ENCODE results near the gene F13B. TPM values are rescaled to one million over a fixed set of nuclear protein-coding genes. Genes with fewer than 3 reads are reported as not detected.

Gene F13B
- total RNA-seq, 1 experiment from 2014 or later, result not detected

- Histone ChIP-seq H3K4me1 (ENCODE audit: control insufficient read depth in 1 of 2, insufficient read depth in 2 of 2, low read length in 2 of 2) (peaks cover 1 to 2% of the 10 kb centered on the region in 2 experiments; a peak in 2 of 4 replicates), H3K9me2 (ENCODE audit: insufficient read depth) (no peaks in the 10 kb centered on the region), H3K9ac (ENCODE audit: low read length) (no peak overlapping the region), H3K4me3 (replicated peaks in 1 of 2; ENCODE audit: low read depth in 1 of 2, low read length in 2 of 2) (no peak overlapping the region), H4K20me1 (ENCODE audit: insufficient read depth) (no peaks in the 10 kb centered on the region), H3K4me2 (ENCODE audit: low read length) (no peak overlapping the region), H3K36me3 (ENCODE audit: control insufficient read depth in 1 of 2, insufficient read depth in 2 of 2, low read length in 2 of 2) (no peaks in the 10 kb centered on the region), H3K27ac (ENCODE audit: low read depth, low read length) (no peak overlapping the region), H3K9me3 (ENCODE audit: control insufficient read depth in 1 of 2, insufficient read depth in 1 of 2, low read depth in 1 of 2, low read length in 2 of 2) (no peaks in the 10 kb centered on the region), H3K79me2 (ENCODE audit: insufficient read depth, low read length) (no peaks in the 10 kb centered on the region), H3K27me3 (ENCODE audit: insufficient read depth, low read length) (no peaks in the 10 kb centered on the region), H2AFZ (ENCODE audit: low read depth, low read length, poor library complexity, severe bottlenecking) (no peak overlapping the region)
- RAD21 ChIA-PET (ENCODE audit: low non-redundant PET in 1 of 2, low total read pairs in 2 of 2, uncharacterized antibody in 2 of 2, unreplicated experiment in 2 of 2), result no interaction called here
- TF ChIP-seq ELF1 (IDR thresholded peaks at IDR 0.05; ENCODE audit: borderline replicate concordance, low read depth), result no peak
- no peak for TF ChIP-seq FOSL1 (IDR thresholded peaks at IDR 0.05; ENCODE audit: low read depth)
- no peak for TF ChIP-seq YY1 (IDR thresholded peaks at IDR 0.05; ENCODE audit: extremely low read depth, insufficient replicate concordance, low read depth, low read length)
- no peak for TF ChIP-seq CBX3 (IDR thresholded peaks at IDR 0.05; ENCODE audit: low read depth)
- TF ChIP-seq CTCF (IDR thresholded peaks at IDR 0.05 in 2 of 3, conservative IDR thresholded peaks at IDR 0.05 in 1 of 3; ENCODE audit: borderline replicate concordance in 1 of 3, insufficient read depth in 1 of 3, low read depth in 2 of 3, low read length in 2 of 3), result no peak
- TF ChIP-seq, protein P1, sequence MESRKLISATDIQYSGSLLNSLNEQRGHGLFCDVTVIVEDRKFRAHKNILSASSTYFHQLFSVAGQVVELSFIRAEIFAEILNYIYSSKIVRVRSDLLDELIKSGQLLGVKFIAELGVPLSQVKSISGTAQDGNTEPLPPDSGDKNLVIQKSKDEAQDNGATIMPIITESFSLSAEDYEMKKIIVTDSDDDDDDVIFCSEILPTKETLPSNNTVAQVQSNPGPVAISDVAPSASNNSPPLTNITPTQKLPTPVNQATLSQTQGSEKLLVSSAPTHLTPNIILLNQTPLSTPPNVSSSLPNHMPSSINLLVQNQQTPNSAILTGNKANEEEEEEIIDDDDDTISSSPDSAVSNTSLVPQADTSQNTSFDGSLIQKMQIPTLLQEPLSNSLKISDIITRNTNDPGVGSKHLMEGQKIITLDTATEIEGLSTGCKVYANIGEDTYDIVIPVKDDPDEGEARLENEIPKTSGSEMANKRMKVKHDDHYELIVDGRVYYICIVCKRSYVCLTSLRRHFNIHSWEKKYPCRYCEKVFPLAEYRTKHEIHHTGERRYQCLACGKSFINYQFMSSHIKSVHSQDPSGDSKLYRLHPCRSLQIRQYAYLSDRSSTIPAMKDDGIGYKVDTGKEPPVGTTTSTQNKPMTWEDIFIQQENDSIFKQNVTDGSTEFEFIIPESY (IDR thresholded peaks at IDR 0.05; ENCODE audit: extremely low read depth, insufficient replicate concordance, low read length), result no peak
- TF ChIP-seq EZH2phosphoT487 (IDR thresholded peaks at IDR 0.05; ENCODE audit: borderline replicate concordance), result no peak
- TF ChIP-seq ZFX (IDR thresholded peaks at IDR 0.05), result no peak
- no peak for TF ChIP-seq REST (IDR thresholded peaks at IDR 0.05; ENCODE audit: low read depth)
- no peak for TF ChIP-seq EGR1 (IDR thresholded peaks at IDR 0.05; ENCODE audit: low read depth)
- no peak for TF ChIP-seq SP1 (IDR thresholded peaks at IDR 0.05; ENCODE audit: low read depth)
- no peak for TF ChIP-seq JUND (IDR thresholded peaks at IDR 0.05)
- TF ChIP-seq POLR2AphosphoS5 (IDR thresholded peaks at IDR 0.05; ENCODE audit: low read depth, low read length), result no peak
- TF ChIP-seq RAD21 (IDR thresholded peaks at IDR 0.05; ENCODE audit: low read depth), result no peak
- POLR2A ChIA-PET, result no interaction called here
- intact Hi-C loops (cut with micrococcal nuclease), result no loop called here
- ATAC-seq (no peak), DNase-seq (ENCODE audit: low read depth, low spot score) (no peak)
- CTCF ChIA-PET, result no interaction called here
- BruUV-seq (replicated peaks), result no TSS peak
Observed at GRCh38 chr1:196997423-196997822, 69.6 kb downstream of the F13B start.

Measured in HCT116 (cell line).